ENCODE measurements around the gene CPZ. TPM values are rescaled to one million over a fixed set of nuclear protein-coding genes. Genes with fewer than 3 reads are reported as not detected.

The CPZ gene
- total and polyA plus RNA-seq, 10 of the 15 experiments (the other 5 are each of a cell fraction or from before 2014, with no cell fraction given) = not detected

GRCh38 chr4:8549352-8549931 lies 43.1 kb upstream of the CPZ start (continued):
- TF ChIP-seq ZBTB4 (CRISPR knock-in tag; IDR thresholded peaks at IDR 0.05) (no peak), ZBTB40 (IDR thresholded peaks at IDR 0.05; ENCODE audit: borderline replicate concordance) (no peak), ZNF24 (IDR thresholded peaks at IDR 0.05) (no peak), JUND (IDR thresholded peaks at IDR 0.05; ENCODE audit: low read depth, low read length) (no peak), HDAC6 (IDR thresholded peaks at IDR 0.05; ENCODE audit: unreplicated experiment) (no peak), HCFC1 (IDR thresholded peaks at IDR 0.05; ENCODE audit: low read length) (no peak), ATF7 (IDR thresholded peaks at IDR 0.05; ENCODE audit: low read depth) (no peak), IKZF2 (IDR thresholded peaks at IDR 0.05) (no peak), RCOR1 (conservative IDR thresholded peaks at IDR 0.05; ENCODE audit: low read depth, low read length) (no peak)
- TF ChIP-seq, protein P1, sequence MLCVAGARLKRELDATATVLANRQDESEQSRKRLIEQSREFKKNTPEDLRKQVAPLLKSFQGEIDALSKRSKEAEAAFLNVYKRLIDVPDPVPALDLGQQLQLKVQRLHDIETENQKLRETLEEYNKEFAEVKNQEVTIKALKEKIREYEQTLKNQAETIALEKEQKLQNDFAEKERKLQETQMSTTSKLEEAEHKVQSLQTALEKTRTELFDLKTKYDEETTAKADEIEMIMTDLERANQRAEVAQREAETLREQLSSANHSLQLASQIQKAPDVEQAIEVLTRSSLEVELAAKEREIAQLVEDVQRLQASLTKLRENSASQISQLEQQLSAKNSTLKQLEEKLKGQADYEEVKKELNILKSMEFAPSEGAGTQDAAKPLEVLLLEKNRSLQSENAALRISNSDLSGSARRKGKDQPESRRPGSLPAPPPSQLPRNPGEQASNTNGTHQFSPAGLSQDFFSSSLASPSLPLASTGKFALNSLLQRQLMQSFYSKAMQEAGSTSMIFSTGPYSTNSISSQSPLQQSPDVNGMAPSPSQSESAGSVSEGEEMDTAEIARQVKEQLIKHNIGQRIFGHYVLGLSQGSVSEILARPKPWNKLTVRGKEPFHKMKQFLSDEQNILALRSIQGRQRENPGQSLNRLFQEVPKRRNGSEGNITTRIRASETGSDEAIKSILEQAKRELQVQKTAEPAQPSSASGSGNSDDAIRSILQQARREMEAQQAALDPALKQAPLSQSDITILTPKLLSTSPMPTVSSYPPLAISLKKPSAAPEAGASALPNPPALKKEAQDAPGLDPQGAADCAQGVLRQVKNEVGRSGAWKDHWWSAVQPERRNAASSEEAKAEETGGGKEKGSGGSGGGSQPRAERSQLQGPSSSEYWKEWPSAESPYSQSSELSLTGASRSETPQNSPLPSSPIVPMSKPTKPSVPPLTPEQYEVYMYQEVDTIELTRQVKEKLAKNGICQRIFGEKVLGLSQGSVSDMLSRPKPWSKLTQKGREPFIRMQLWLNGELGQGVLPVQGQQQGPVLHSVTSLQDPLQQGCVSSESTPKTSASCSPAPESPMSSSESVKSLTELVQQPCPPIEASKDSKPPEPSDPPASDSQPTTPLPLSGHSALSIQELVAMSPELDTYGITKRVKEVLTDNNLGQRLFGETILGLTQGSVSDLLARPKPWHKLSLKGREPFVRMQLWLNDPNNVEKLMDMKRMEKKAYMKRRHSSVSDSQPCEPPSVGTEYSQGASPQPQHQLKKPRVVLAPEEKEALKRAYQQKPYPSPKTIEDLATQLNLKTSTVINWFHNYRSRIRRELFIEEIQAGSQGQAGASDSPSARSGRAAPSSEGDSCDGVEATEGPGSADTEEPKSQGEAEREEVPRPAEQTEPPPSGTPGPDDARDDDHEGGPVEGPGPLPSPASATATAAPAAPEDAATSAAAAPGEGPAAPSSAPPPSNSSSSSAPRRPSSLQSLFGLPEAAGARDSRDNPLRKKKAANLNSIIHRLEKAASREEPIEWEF (IDR thresholded peaks at IDR 0.05; ENCODE audit: insufficient replicate concordance, low read depth, low read length) = no peak

All from GM12878 (cell line).